HG03342 (cell line): ENCODE results near the gene CALB2.

Experiments used
- ATAC-seq: cut with Tn5 transposase; IDR thresholded peaks from one replicate; pipeline ENCODE4 v1.9.1; 2021; ENCODE audit warnings: mild to moderate bottlenecking, moderate library complexity; ENCODE audit not compliant: unreplicated experiment

CALB2 gene

GRCh38 chr16:71384073-71384724, 25.7 kb downstream of the CALB2 start:
- ATAC-seq = no peak

DNA sequence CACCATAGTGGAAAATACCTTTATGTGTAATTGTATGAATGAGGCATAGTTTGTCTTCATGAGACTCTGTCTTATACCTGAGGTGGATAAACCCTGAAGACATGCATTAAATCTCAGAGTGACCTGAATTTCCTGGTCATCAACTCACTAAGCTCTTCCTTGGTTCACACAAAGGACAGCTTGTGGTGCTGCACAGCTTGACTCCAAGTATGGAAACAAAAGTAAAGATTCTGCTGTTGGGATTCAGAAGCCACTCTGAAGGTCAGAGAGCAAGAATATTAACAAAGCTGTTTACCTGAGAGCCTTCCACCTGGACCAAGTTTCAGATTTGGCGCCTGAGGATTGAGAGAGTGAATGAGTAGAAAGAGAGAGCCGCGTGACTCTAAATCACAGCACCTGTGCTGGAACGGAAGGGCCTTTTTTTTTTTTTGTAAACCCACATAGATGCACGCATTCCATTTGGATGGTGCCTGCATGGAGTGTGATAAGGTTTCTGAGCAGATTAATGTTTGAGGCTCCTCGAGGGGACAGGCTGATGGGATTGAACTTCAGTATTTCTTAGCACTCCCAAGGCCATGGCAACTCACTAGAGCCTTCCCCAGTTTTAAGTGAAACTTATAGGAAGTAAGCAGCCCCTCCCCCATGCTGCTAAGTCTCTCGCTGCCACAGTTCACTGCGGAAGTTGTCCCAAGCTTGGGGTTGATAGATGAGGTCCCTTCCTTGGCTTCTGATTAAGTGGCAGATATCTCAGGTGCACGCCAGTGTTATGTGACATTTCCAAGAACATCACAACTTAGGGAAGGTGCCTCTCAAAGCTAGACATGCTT, 28.7 kb downstream of the CALB2 start:
- ATAC-seq = no peak

DNA sequence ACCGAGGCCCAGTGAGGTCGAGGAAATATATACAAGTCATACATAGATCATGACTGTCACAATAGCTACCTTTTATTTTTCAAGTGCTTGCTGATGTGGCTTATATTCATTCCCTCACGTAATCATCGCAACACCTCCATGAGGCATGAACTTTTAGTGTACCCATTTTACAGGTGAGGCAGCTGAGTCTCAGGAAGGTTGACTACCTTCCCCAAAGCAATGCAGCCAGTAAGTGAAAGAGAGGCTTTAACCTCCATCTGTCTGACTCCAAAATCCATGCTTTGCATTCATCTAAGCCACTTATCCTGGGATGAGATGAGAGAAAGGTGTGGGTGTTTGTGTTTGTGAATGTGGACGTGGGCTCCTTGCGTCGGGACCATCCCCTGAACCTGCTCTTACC, 30.8 kb downstream of the CALB2 start:
- no peak for ATAC-seq

- no peak for ATAC-seq
These were observed 38.1 kb downstream of the CALB2 start for GRCh38 chr16:71396594-71396993.

DNA sequence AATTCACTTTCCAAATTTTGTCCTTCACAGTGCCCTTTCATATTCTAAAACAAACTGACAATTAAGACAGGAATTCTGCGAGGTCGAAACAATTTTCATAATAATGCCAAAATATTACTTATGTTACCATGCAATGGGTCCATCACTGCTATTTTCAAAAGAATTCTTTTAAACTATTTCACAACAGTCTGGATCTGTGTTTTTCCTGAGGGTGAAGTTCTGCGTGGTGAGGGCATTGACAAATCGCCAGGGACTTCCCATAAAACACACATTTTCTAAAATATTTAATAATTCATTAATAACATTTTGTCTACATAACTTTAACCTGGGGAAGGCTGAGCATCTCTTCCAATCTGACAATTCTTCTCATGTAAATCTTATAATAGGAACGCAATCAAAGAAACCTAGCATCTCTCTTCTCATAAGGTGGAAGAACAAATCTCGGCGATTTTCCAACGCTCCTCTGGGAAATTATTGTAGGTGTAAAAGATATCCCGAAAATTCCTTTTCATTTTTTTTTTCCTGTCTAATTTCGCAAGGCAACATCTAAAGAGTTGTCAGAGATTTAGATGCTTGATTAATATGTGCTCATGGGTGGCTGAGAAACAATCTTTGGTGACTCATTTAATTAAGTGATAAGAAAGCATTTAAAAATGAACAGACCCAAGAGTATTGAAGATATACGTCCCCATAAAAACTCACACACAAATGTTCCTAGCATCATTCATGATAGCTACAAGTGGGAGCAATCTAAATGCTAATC, 41.5 kb downstream of the CALB2 start:
- no peak for ATAC-seq

DNA sequence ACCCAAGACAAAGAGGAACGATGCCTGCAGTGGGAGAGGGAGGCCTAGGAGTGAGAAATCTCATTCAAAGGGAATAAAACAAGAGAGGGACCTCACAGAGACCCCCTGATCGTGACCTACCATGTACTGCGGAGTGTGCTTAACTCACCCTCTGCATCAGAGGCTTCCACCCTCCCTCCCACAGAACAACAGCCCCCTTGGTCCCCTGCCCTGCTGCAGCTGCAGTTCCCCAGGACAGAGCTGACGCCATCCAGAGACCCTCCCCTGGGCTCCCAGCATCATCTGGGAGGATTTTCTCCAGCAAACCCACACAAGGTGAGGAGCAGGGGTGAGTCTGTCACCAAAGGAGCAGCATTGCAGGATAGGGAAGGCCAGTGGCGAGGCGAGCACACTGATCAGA, 43.5 kb downstream of the CALB2 start:
- no peak for ATAC-seq

GRCh38 chr16:71402674-71403073, 44.2 kb downstream of the CALB2 start:
- ATAC-seq = no peak

- ATAC-seq = no peak
These were observed 45.8 kb downstream of the CALB2 start for GRCh38 chr16:71404364-71404763.

DNA sequence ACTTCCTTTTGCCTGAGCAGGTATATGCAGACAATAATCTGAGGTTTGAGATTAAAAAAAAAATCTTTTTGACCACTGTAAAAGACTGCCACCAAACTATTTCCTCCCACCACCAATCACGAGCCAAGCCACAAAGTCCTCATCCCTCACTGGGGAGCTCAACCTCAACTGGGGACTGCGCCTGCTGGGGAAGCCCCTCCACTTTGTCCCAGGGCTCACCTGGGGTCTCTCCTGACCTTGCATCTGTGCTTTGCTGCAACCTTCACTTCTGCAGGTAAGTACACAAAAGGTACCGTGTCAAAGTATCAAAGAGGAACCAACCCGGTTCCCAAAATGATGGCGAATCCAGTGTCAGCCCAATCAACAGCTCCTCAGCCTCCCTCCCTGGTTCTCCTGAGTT, 47.8 kb downstream of the CALB2 start:
- no peak for ATAC-seq

- no peak for ATAC-seq
These were observed 48.2 kb downstream of the CALB2 start for GRCh38 chr16:71406724-71407123.

DNA sequence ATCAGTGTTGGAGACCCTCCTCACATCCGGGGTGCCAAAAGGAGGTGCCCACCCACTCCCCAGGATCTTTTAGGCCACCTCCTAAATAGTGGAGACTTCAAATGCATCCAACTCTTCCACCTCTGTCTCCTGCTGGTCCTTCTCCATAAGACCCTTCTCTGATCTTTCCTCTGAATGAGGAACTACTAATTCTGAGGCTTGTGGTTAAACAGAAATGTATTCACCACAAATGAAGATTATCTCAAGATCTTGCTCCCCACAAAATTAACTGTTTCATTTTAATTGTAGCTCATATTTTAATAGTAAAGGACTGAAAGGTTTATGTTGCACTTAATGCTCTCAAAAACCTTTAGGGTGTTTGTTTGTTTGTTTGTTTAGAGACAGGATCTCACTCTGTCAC, 49.2 kb downstream of the CALB2 start:
- ATAC-seq = no peak

DNA sequence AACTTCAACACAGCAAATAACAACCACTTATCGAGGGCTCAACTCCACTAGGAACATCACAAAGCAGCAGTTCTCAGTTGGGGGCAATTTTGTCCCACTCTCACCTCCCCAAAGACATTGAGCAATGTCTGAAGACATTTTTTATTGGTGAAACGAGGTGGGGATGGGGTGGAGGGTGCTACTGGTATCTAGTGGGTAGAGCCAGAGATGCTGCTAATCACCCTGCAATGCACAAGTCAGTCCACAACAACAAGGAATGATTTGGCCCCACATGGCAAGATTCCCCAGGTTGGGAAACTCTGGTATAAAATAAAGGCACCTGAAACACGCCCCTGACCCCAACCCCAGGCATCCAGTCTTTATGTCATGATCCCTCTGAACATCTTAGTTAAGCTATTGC, 50.0 kb downstream of the CALB2 start:
- no peak for ATAC-seq

DNA sequence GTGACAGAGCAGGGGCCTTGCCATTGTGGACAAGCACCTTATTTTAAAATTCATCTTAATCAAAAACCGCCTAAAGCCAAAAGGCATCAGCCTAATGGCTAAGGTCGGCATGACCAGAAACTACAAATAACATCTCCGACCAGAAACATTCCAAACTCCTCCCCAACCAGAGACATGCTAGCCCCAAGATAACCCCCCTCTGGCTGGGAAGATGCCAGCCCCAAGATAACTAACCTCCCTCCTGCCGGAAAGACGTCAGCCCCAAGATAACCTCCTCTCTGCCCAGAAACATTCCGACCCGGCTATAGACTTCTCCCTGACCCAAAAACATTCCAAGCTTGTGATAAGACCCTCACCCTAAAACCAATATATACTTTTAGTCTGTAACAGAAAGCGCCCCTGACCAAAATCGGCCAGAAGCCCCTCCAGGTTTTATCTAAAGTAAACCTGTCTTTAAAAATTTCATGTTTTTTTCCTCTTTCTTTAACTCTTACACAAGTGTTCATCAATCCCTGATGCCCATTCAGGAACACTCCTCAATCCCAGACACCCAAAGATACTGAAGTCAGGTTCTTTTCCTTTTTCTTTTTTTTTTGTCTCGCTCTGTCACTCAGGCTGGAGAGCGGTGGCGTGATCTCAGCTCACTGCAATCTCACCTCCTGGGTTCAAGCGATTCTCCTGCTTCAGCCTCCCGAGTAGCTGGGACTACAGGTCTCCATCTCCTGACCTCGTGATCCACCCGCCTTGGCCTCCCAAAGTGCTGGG, 50.7 kb downstream of the CALB2 start:
- ATAC-seq = no peak

GRCh38 chr16:71410146-71410545, 51.6 kb downstream of the CALB2 start:
- no peak for ATAC-seq

DNA sequence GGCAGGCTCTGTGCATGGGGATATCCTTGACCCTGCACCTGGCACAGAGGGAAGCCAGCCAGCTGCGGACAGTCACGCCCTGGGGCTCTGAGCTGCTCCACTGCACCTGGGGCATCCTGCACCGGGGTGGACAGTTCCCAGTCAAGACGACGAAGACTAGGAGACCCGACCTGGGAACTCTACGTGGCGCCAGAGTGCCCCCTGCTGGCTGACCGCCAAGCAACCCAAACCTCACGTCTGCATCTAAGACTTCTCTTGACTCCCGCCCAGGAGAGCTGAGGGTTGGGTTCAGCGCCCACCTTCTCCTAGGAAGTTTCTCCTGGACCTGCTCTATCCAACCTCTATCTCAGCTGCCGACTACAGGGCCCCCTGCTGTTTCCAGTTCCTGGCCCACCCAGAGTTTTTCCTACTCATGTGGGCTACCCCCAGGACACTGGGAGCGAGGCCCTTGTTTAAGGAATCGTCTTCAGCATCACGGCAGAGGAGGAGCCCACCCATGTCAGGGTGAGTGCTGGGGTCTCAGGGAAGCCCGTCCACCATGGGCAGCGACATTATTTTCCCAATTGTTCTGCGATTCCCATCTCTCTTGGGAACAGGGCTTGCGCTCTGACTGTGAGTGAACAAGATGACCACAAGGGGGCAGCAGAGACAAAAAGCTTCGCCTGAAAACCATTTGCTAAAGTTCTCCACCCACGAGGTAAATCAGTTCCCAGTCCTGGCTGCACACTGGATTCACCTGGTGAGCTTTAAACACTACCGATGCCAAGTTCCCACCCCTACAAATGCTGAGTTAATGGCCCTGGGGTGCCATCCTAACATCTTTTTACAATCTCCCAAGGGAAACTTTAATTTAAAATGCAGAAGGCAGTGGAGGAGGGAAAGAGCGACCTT, 54.0 kb downstream of the CALB2 start:
- ATAC-seq = peak; percentile 55

DNA sequence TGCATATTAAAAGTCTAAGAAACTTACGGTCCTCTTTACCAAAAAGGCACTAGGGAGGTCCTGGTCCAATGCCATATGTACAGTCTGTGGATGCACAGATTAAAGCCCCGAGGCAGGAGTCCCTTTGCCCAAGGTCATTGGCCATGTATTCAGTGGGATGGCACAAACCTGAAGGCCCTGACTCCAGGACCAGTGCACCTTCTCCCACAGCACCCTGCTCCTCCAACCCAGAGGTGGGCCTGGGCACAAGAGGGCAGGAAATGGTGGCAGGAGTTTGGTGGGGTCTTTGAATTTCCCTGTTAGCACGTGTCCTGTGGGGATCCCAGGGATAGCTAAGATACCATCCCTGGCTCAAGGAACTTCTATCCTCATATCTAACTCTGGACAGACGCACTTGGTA, 54.8 kb downstream of the CALB2 start:
- ATAC-seq = no peak

DNA sequence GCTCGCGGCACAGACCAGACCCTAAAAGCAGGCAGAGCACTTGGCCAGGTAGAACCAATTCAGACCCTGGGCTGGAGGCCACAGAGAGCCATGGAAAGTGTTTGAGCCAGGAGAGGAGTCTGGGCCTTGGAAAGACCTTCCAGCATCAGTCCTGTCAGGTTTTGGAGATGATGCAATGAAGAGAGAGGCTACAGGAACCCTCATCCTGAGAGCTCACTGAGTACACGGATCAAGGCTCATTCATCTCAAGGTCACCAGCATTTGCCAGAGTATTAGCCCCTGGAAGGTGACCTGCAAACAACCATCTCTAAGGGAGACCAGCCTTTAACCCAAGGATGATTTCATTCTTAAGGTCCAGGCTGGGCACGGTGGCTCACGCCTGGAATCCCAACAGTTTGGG, 55.5 kb downstream of the CALB2 start:
- ATAC-seq = no peak

DNA sequence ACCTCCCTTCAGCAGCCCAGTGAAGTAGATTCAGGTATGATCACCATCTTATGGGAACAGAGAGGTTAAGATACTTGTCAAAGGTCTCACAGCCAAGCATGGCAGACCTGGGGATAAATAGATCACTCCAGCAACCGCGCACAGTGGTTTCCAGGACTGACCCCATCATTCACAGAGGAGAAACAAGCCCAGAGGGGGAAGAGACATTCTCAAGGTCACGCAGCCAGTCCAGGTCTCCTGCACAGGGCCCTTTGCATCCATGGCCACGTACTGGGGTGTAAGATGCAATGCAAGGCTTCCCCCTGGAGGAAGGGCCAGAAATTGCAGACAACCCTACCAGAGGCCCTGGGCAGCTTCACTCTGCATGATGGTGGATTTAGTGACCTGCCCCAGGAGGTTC, 63.4 kb downstream of the CALB2 start:
- no peak for ATAC-seq

DNA sequence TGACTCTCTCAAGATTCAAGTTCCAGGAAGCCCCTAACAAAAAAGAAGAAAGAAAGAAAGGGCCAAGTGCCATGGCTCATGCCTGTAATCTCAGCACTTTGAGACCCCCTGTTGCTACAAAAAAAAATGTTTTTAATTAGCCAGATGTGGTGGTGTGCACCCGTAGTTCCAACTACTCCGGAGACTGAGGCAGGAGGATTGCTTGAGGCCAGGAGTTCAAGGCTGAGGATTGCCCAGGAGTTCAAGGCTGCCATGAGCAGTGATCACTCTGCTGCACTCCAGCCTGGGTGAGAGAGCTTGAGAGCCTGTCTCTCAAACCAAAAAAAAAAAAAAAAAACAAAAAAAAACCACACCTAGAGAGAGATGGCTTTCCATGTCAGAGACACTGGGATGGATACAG, 64.5 kb downstream of the CALB2 start:
- no peak for ATAC-seq

DNA sequence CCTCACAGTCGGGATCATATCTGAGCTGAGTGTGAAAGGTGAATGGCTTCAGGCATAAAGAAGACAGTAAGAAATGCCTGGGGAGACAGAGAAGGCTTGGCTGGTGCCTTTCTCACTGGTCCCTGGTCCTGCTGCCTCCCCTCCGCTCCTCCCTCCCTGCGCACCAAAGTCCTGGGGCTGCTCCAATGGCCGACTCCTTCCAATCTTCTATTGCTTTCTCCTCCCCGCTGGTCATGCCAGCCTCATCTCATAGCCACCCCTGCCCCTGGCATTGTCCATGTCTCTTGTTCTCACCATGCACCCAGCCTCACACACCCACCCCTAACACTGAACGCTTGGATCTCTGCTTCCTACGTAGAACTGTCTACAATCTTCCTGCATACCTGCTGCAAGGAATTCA, 65.3 kb downstream of the CALB2 start:
- no peak for ATAC-seq
